ENCODE data around the gene TMCC2.
"Not testable (repeated sequence)": the region's sequence is repeated elsewhere in the genome, so short reads cannot be mapped to it uniquely, and the experiment has no call there.

Gene TMCC2

DNA sequence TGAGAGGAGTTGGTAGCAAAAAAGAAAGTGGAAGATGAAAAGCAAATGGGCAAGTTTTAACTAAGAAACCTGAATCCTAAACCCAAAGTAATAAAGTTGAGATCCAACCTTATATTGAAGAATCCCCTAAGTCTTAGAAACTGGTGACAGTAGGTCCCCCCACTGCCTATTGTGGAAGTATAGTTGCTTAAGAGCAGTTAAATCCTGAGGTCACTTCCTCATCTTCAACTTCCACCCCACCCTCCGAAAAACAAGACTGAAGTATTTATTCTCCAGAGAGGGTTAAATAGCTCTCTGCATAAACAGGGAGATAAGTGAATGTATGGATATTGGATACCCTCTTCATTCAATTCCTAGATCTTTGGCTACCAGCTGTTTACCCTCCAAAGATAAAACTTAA lies 13.0 kb upstream of the TMCC2 start:
- DNase-seq: peak; percentile 35

DNA sequence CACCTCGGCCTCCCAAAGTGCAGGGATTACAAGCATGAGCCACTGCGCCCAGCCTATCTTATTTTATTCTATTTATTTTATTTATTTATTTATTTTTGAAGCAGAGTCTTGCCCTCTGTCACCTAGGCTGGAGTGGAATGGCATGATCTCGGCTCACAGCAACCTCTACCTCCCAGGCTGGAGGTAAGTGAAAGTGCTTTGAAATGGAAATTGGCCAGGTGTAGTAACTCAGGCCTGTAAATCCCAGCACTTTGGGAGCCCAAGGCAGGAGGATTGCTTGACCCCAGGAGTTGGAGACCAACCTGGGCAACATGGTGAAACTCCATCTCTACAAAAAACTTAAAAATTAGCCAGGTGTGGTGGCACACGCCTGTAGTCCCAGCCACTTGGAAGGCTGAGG lies 11.2 kb upstream of the TMCC2 start:
- no peak for DNase-seq

DNA sequence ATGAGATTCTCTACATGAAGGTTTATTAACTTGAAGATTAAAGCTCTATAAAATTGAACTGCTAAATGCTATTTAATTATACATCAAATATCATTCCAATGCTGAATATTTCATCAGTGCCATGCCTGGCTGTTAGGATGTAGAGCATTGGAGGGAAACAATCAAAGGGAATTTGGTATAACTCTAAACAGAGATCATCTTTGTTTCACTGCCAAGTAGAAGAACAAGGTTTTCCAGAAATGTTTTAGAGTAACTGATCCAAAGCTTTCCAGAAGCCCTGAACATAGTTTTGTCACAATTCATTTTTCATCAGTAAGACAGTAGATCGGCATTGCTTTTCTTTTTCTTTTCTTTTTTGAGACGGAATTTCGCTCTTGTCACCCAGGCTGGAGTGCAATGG lies 10.3 kb upstream of the TMCC2 start:
- no peak for DNase-seq

DNA sequence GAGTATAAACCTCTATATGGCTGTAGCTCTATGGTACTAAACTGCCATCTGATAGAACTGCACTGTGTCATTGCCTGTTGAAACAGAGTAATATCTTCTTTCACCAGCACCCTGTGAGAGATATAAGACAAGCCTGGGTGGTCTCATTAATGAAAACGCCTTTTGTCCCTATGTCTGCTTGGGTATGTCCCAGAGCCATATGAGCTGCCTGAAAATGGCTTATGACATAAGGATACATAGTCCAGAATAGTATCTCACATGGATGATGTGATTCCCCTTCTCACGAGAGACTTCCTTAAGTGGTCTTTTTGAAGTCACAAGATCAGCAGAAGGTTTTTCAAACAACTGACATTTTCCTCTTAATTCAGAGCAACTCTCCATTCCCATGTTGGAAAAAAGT lies 7.3 kb upstream of the TMCC2 start:
- no peak for DNase-seq

DNA sequence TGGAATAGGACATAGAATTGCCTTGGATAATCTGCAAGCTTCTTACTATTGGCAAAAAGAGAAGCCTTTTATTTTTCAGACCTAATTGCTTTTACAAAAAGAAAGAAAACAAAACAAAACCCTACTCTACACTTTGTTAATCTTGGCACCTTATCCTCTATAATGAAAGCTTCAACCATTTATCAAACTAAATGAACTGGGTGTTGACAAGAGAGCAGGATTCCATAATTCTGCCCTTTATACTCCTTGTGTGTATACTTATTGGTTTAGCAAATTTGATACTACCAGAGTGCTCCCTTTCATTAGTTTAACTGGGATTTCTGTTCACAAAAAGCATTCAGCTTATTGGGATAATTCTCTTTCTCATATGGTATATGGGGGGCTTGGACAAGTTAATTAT lies 3.0 kb upstream of the TMCC2 start:
- DNase-seq: no peak

DNA sequence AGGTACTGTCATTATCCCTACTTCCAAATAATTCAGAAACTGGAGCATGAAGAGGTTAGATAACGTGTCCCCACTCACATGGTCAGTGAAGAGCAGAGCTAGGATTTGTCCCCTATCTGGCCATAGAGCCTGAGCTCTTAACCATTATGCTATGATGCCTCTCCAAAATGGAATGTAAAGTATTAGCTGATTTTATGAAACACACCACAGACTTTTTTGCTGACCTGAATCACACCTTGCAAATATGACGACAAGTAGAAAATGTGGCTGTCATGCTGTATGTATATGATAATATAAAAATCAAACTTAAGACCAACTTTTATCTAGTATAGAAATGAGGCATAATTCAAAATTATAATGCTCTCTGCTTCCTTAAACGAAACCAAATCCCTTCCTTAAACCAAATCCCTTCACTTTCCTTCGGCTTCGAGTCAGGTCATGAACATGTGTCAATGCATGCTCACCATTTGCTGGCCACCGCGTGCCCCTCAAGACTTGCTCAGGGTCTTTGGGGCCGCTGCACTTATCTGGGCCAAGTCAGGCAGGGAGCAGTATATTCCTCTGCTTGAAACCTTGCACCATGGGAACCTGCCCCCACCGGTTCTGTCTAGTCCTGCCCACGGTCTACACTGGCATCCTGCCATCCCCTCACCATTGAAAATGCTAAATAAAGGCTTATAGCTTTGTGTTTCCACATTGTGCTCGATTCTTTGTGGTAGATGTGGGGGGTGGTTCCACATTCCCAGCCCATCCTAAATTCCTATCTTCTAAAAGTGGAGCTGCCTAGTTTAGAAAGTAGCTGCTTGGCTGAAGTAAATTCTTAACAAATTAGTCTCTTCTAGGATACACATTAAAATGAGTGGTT lies 1.6 kb upstream of the TMCC2 start:
- no peak for DNase-seq

DNA sequence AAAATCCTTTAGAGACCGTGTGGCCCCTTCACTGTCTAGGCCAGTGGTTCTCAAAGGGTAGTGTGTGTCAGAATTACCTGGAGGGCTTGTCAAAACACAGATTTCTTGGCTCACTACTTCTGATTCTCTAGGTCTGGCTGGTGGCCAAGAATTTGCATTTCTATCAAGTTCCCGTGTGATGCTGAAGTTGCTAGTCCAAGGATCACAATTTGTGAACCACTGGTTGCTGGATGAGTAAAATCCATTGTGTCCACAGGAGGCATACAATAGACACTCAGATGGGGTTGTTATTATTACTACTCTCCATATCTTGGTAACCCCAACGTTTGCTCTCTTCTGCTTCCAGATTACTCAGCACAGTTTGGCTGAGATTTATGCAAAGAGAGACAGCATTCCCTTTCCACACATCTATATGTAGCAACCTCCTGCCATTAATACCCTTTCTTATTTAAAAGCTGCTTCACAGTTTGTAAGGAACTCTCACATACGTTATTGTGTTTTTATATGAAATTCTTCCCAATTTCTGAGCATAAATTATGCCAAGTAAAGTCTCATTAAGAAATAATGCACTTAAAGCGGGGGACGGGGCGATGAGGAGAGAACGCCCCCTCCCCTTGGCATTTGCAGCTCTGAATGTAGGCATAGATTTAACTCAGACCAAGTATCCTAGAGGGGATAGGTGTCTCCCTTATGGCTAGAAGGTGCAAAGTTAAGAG lies 720 bp upstream of the TMCC2 start:
- DNase-seq: no peak

DNA sequence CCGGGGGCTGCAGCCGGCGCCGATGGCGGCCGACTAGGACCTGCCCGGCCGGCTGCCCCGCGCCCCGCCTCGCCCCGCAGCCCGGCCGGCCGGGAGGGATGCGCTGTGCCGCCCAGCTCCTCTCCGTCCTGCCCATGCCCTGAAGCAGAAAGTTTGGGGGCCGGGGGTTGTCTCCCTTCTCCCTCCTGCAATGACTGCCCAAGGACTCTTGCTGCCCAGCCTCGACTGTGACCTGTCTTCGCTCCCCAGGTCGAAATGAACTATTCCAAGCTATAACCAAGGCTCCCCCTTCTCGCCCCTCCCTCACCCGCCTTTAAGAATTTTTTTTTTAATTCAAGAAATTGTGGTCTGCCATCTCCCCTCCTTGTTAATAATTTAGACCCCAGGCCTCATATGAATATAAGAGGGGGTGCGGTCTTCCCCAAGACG lies 361 bp downstream of the TMCC2 start:
- DNase-seq: no peak

DNA sequence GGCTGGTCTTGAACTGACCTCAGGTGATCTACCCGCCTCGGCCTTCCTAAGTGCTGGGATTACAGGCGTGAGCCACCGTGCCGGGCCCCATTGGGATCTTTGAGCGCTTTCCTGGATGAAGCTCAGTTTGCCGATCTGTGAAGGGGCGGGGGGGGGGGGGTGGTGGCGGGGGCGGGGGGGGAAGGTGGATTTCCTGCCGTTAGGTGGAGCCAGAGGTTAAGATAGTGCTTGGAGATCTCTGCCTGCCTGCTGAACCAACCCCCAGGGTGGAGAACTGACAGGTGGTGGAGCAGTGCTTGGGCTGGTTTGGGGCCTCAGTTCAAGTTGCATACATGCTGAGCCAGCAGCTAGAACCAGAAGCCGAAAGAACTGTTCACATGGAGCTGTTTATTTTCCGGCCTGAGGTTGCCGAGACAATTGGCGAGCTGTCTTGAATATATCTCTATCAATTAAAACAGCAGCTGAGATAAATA lies 1.7 kb downstream of the TMCC2 start:
- peak; percentile 64 for DNase-seq

DNA sequence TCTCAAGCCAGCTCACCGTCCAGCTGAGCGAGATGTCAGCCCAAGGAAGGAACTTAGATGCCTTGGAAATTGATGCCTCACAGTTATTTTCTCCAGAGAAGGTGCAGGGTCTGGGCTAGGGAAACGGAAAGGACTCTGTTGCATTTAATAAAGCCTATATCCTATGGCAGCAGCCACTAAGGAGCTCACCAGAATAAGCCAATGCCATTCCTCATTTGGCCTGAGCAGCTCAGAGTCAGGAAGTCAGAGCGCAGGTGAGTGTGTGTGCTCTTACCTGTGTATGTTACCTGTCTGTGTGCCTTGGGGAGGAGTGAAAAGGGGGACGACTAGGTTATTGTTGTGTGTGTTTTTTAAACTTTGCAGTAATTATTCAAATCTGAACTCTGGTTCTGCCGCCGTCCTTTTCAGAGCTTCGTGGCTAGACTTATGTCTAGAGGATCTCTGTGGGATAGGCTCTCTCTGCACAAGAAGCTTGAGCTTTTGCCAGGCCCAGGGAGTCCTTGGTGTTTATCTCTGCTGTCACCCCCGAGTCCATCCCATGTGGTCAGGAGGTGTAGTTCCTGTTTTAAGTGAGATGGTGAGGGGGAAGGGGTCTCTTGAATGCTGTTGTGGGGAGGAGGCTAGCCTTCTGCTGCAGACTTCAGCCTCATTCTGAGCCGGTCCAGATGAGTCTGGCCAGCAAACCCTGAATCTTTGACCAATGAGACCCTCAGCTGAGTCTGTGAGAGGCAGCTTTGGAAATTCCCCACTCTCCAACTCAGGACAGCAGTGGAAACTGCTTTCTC lies 2.4 kb downstream of the TMCC2 start:
- no peak for DNase-seq

DNA sequence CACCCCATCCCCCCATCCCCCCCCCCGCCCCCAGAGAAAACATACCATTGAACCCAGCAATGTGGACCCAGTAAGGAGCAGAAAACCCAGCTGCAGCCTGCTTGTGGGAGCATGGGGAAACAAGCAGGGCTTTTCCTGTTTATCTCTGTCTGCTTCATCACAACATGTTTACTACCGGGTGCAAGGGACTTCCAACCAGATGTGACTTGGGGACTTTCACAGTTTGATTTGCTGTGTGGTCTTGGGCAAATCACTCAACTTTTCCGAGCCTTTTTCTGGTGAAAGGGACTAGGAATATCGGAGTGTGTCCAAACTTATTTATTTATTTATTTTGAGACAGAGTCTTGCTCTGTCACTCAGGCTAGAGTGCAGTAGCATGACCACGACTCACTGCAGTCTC lies 3.2 kb downstream of the TMCC2 start:
- DNase-seq: no peak

DNA sequence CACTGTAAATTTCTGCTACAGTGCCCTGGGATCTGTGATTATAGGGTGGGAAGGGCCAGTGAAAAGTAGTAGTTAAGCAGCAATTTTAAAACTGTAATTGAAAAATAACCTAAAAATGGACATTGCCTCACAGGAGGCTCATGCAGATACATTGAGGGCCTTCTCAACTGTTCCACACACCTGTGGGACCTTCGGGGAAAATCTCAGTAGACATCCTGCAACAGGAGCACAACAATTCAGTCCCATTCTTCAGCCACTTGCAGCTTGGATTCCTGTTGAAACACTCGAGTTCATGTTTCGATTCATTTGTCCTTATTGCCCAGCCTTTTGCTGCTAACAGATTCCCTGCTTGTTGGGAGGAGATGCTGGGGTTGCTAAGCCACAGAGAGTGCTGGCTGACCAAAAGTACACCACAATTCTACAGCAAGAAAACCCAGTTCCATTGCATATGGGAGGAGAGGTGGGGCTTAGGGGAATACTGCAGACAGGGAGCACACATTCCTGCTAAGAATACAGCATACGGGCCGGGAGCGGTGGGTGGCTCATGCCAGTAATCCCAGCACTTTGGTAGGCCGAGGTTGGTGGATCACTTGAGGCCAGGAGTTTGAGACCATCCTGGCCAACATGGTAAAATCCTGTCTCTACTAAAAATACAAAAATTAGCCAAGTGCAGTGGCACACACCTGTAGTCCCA lies 4.5 kb downstream of the TMCC2 start:
- DNase-seq: no peak

DNA sequence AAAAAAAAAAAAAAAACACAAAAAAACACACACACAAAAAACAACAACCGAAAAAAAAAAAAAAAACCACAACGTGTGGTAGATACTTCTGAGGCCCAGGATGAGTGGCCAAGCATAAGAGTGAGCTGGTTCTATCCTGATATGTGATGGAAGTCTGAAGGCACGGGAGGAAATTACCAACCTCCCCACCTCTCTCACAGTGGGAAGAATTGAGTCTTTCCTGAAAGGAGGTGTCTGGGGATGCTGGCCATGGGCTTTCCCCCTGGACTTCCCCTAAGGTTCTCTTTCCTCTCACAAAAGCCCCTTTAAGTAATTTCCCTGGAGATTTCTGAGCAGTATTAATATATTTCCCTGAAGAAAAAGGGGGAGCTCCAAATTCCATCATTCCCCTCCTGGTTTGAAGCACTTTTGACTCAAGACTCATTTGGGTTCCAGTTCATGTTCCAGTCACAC lies 5.2 kb downstream of the TMCC2 start:
- DNase-seq: no peak

DNA sequence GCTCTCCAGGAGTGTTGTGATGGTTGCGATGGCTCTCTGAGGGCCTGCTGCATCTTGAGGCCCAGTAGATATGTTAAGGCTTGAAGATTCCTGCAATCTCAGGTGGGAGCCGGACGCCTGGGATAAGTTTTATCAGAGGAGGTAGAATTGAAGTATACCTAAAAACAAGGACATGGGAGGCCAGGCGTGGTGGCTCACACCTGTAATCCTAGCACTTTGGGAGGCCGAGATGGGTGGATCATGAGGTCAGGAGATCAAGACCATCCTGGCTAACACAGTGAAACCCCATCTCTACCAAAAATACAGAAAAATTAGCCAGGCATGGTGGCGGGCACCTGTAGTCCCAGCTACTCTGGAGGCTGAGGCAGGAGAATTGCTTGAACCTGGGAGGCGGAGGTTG lies 6.2 kb downstream of the TMCC2 start:
- DNase-seq: not testable (repeated sequence)

DNA sequence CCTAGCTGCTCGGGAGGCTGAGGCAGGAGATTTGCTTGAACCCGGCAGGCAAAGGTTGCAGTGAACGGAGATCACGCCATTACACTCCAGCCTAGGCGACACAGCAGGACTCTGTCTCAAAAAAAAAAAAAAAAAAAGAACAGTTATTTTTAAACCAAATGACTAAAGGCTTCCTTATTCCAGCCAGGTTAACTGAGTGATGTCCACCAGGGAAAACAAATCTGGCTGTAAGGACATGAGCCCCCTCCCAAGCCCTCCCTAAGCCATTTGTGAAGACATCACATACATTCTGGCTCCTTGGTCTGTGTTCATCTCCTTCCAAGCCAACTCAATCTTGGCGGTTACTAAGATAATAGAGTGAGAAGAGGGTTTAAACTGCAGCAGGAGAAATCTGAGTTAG lies 8.2 kb downstream of the TMCC2 start:
- no peak for DNase-seq

DNA sequence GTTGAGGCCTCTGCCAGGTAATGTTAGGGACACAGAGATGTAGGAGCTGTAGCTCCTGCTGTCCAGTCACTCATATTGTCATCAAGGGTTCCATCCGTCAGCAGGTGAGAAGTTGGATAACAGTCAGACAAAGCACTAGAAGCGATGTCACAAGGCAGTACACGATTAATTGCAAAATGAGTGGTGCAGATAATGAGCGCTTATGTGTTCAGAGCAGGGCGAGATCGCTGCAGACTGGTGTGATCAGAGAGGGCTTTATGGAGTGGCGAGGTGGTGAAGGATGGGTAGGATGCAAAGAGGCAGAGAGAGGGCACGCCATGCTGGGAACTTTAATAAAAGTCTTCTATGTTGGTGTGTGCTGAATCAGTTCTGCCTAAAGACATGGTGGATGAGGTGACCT lies 8.8 kb downstream of the TMCC2 start:
- no peak for DNase-seq

DNA sequence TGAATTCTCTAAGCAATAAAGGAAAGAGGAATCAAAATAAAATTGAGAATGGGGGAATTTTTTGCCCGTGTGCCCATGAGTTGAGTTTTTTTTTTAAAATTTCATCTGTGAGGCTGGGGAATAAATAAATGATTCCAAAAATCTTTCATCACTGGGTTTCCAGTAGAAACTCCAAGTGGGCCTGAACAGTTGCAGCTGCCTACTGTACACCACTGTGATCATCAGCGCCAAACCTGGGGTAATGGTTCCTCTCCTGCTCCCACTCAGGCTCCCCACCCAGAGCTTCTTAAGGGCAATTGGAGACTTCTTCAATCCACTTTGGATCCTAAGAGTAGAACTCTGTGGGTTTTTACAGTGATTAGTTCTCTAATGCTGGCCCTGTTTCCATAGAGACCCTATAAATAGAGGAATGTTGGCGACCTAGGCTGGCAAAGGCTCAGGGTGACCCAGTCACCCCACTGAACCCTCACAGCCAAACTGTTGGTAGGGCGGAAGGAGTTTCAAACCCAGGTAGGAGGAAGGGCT lies 9.3 kb downstream of the TMCC2 start:
- no peak for DNase-seq

DNA sequence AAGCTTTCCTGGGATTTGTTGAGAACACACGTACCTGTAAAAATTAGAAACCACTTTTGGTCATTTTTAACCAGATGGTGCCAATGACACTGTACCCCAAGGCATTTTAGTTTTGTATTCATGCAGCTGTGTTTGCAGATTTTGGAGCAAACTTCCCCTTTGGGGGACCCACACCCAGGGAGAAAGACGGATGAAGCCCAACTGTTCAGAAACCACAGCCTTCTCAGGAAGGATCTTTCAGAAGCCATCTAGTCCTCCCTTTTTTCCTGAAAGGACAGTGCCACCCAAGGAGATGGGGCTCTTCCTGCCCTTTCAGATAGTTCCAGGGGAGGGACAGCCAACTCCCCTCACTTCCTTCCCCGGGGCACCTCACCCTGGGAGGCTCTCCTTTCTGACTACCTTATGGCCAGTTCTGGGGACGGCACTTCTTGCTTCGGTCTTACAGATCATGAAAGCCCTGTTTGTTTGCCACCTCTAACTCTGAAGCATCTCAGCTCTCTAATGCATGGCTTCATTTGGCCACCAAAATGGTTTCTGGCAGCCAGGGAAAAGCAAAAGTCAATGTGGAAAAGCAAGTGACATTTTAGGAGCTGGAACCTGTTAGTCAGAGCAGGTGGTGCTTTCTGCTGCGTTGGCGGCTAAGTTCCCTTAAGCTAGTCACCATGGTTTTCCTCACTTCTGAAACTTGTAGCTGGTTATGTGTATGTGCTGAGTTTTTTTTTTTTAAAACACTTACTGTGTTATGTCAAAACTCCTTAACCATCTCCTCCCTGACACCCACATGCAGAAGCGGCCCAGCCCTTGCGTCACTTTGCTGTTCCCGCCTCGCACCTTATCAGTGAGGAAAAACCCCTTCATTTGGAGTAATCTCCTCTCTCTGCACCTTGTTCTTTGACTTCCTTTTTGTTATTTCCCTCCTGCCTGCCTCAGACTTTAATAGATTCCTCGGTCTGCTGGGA lies 10.1 kb downstream of the TMCC2 start:
- DNase-seq: no peak

DNA sequence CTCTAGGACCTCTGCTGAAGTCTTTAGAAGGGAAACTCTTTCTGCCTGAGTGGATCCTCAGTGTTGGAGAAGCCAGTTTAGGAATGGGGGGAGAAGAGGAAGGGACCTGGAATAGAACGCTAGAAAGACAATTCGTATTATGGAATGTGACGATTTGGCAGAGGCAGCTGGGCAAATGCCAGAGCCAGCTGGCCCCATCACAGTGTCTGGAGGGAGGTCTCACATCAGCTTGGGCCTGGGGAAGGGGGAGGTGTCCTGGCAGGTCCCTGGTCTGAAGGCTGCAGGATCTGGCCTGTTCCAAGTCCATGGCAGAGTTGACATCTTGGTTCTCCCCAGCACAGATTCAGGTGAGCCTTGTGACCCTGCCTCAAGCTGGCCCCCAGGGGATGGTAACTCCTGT lies 11.3 kb downstream of the TMCC2 start:
- no peak for DNase-seq

DNA sequence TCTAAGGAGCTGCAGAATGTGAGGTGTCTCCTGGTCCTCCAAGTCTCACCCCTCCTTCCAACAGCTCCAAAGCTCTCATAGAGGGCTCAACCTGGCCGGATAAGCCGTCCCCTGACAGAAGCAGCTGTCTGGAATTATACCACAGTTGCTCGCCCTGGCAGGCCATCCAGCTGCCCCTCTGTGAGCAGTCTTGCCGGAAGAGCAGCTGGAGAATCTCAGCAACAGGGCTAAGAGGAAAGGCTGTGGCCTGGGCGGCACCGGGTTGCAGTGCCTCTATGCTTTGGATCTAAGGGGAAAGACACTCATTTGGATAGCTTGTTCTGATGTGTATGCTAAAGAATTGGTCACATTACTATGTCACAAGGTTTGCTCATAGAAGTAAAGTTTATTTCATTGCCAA lies 12.4 kb downstream of the TMCC2 start:
- DNase-seq: peak; percentile 21

DNA sequence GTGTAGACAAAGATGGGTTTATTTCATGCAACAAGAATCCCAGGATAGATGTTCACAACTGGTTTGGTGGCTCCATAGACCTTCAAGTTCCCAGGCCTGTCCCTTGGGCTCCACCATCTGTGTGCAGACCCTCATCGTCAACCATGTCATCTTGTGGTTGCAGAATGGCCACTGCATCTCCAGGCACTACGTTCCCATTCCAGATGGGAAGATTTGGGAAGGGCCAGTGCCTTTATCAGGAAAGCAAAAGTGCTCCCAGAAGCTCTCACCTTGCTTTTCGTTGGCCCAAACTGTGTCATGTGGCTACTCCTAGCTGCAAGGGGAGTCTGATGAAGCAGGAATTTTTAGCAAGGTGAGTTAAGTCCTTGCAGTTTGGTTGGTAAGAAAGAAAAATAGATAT lies 12.8 kb downstream of the TMCC2 start:
- no peak for DNase-seq
